PC-3 (cell line): ENCODE results near the gene ATXN10. TPM values are rescaled to one million over a fixed set of nuclear protein-coding genes. Genes with fewer than 3 reads are reported as not detected.

Experiments
- ATAC-seq: fragments of 200-7000 bp; cut with Tn5 transposase; 2 replicates; pipeline ENCODE4 v1.9.1; 2020; ENCODE audit warnings: mild to moderate bottlenecking, moderate library complexity
- BruUV-seq: library from RNA; stranded (reverse); fragments of 400-500 nt; replicated peaks from 2 replicates; lab custom pipeline; 2021; lab: Mats Ljungman, UMichigan
- CTCF ChIA-PET: fragments of 300-600 bp; sonication (Branson Sonifier 250); formaldehyde crosslinking; loops from one replicate; lab custom pipeline; 2022; ENCODE audit warnings: antibody characterized with exemption; lab: Charles Lee
- POLR2A ChIA-PET: fragments of 300-600 bp; sonication (Branson Sonifier 250); formaldehyde crosslinking; loops from one replicate; lab custom pipeline; 2022; ENCODE audit warnings: antibody characterized with exemption; ENCODE audit not compliant: unreplicated experiment; lab: Charles Lee
- DNase-seq: peaks from one replicate; pipeline ENCODE4 v3.0.0-alpha.2; 2015
- H2AFZ ChIP-seq: fragments of 300-600 bp; sonication (generic); 2 replicates; pipeline ENCODE4 v1.6.0; 2016; ENCODE audit warnings: antibody characterized with exemption, low read length
- H3F3A ChIP-seq: fragments of 300-600 bp; sonication (generic); one replicate; pipeline ENCODE4 v1.6.0; 2017; ENCODE audit warnings: antibody characterized with exemption, low read length, control low read depth, mild to moderate bottlenecking; ENCODE audit not compliant: unreplicated experiment
- H3K27ac ChIP-seq: fragments of 300-600 bp; sonication (generic); 2 replicates; pipeline ENCODE4 v1.5.1; 2016; ENCODE audit warnings: mild to moderate bottlenecking, low read length
- H3K27me3 ChIP-seq: fragments of 300-600 bp; sonication (generic); 2 replicates; pipeline ENCODE4 v1.6.1; 2016; ENCODE audit warnings: low read length, mixed read lengths
- H3K36me3 ChIP-seq: fragments of 300-600 bp; sonication (generic); 2 replicates; pipeline ENCODE4 v1.6.1; 2016; ENCODE audit warnings: low read depth, mixed run types, low read length, mixed read lengths
- H3K4me1 ChIP-seq: fragments of 300-600 bp; sonication (generic); 2 replicates; pipeline ENCODE4 v1.5.1; 2016; ENCODE audit warnings: low read length; ENCODE audit not compliant: insufficient read depth
- H3K4me2 ChIP-seq: fragments of 300-600 bp; sonication (generic); 2 replicates; pipeline ENCODE4 v1.6.0; 2016; ENCODE audit warnings: low read length
- H3K4me3 ChIP-seq: fragments of 300-600 bp; sonication (generic); 2 replicates; pipeline ENCODE4 v1.5.1; 2016; ENCODE audit warnings: mild to moderate bottlenecking, low read length, mixed read lengths
- H3K79me2 ChIP-seq: fragments of 300-600 bp; sonication (generic); 2 replicates; pipeline ENCODE4 v1.6.1; 2017; ENCODE audit warnings: low read length, mixed read lengths
- H3K9ac ChIP-seq: fragments of 300-600 bp; sonication (generic); 2 replicates; pipeline ENCODE4 v1.6.0; 2016; ENCODE audit warnings: mild to moderate bottlenecking, low read length
- H3K9me2 ChIP-seq: fragments of 300-600 bp; sonication (generic); replicated peaks from 2 replicates; pipeline ENCODE4 v1.6.1; 2016; ENCODE audit warnings: mixed run types, low read length, mixed read lengths
- H3K9me3 ChIP-seq: fragments of 300-600 bp; sonication (generic); 2 replicates; pipeline ENCODE4 v1.6.1; 2016; ENCODE audit warnings: low read length, mixed read lengths
- H4K20me1 ChIP-seq: fragments of 300-600 bp; sonication (generic); 2 replicates; pipeline ENCODE4 v1.6.1; 2016; ENCODE audit warnings: low read length, mixed read lengths
- CTCF ChIP-seq: fragments of 300-600 bp; sonication (generic); conservative IDR thresholded peaks from 2 replicates; pipeline ENCODE4 v1.5.1; 2017; ENCODE audit warnings: antibody characterized with exemption, low read depth, mild to moderate bottlenecking, low read length
- EZH2 ChIP-seq: fragments of 300-600 bp; sonication (generic); IDR thresholded peaks from one replicate; pipeline ENCODE4 v1.6.1; 2017; ENCODE audit warnings: antibody characterized with exemption, mild to moderate bottlenecking, low read length; ENCODE audit not compliant: unreplicated experiment
- EZH2phosphoT487 ChIP-seq: fragments of 300-600 bp; sonication (generic); IDR thresholded peaks from 2 replicates; pipeline ENCODE4 v1.6.1; 2018; ENCODE audit warnings: mild to moderate bottlenecking, antibody characterized with exemption, low read length, borderline replicate concordance
- intact Hi-C: fragments of 100-400 bp; cut with micrococcal nuclease; formaldehyde crosslinking; loops from 2 replicates; pipeline ENCODE4 v1.9.0; 2023
- total RNA-seq: library from RNA; depleted of rRNA; stranded (reverse); fragments of >200 nt; gene quantifications from 2 replicates; pipeline ENCODE4 v1.2.3, GENCODE V29; 2014

ATXN10 gene
- total RNA-seq, 1 experiment from 2014 or later = 40.6 TPM

GRCh38 chr22:45832959-45833580 is 161.4 kb downstream of the ATXN10 start:
- no peak overlapping the region for H3K4me3 ChIP-seq
- H3K9me2 ChIP-seq = no peaks in the 10 kb centered on the region
- no peaks in the 10 kb centered on the region for H3K27me3 ChIP-seq
- BruUV-seq = no TSS peak
- no peak for TF ChIP-seq EZH2phosphoT487
- TF ChIP-seq EZH2 = no peak
- TF ChIP-seq CTCF = no peak
- no peaks in the 10 kb centered on the region for H3K79me2 ChIP-seq
- ChIA-PET POLR2A (no interaction called here), CTCF (no interaction called here)
- ATAC-seq (no peak), DNase-seq (no peak)
- H3K27ac ChIP-seq = no peak overlapping the region
- no peaks in the 10 kb centered on the region for H3K36me3 ChIP-seq
- no peak overlapping the region for H3K9ac ChIP-seq
- H2AFZ ChIP-seq = no peak overlapping the region
- peaks cover 4% of the 10 kb centered on the region for H3F3A ChIP-seq
- no peak overlapping the region for H3K4me2 ChIP-seq
- intact Hi-C loops = no loop called here
- no peaks in the 10 kb centered on the region for H3K9me3 ChIP-seq
- peaks cover 26% of the 10 kb centered on the region for H3K4me1 ChIP-seq
- no peaks in the 10 kb centered on the region for H4K20me1 ChIP-seq

- no peaks in the 10 kb centered on the region for H3K9me2 ChIP-seq
- H3K9me3 ChIP-seq = no peaks in the 10 kb centered on the region
- H3K4me1 ChIP-seq = peaks cover 26% of the 10 kb centered on the region
- no peaks in the 10 kb centered on the region for H3K79me2 ChIP-seq
- no peak overlapping the region for H3K9ac ChIP-seq
- H3K27ac ChIP-seq = no peak overlapping the region
- H3K4me3 ChIP-seq = no peak overlapping the region
- H2AFZ ChIP-seq = no peak overlapping the region
- ATAC-seq (no peak), DNase-seq (no peak)
- H3K4me2 ChIP-seq = no peak overlapping the region
- H3F3A ChIP-seq = peaks cover 4% of the 10 kb centered on the region
- CTCF ChIA-PET = no interaction called here
- no peaks in the 10 kb centered on the region for H4K20me1 ChIP-seq
- no TSS peak for BruUV-seq
- intact Hi-C loops = no loop called here
- H3K27me3 ChIP-seq = no peaks in the 10 kb centered on the region
- no peak for TF ChIP-seq EZH2phosphoT487
- no peak for TF ChIP-seq CTCF
- no peak for TF ChIP-seq EZH2
- no peaks in the 10 kb centered on the region for H3K36me3 ChIP-seq
- POLR2A ChIA-PET = no interaction called here
These were observed 162.0 kb downstream of the ATXN10 start for GRCh38 chr22:45833613-45834012.

GRCh38 chr22:45834241-45834640 is 162.6 kb downstream of the ATXN10 start:
- intact Hi-C loops = no loop called here
- peaks cover 26% of the 10 kb centered on the region for H3K4me1 ChIP-seq
- POLR2A ChIA-PET = no interaction called here
- TF ChIP-seq CTCF = no peak
- no peak for TF ChIP-seq EZH2phosphoT487
- no peak for TF ChIP-seq EZH2
- no TSS peak for BruUV-seq
- no peak for DNase-seq
- no peak overlapping the region for H3K4me3 ChIP-seq
- no peaks in the 10 kb centered on the region for H3K27me3 ChIP-seq
- no peak for ATAC-seq
- CTCF ChIA-PET = no interaction called here
- no peaks in the 10 kb centered on the region for H3K79me2 ChIP-seq
- no peak overlapping the region for H2AFZ ChIP-seq
- no peak overlapping the region for H3K4me2 ChIP-seq
- no peaks in the 10 kb centered on the region for H3K9me3 ChIP-seq
- H3K27ac ChIP-seq = no peak overlapping the region
- no peaks in the 10 kb centered on the region for H4K20me1 ChIP-seq
- H3F3A ChIP-seq = peaks cover 4% of the 10 kb centered on the region
- H3K9me2 ChIP-seq = no peaks in the 10 kb centered on the region
- no peaks in the 10 kb centered on the region for H3K36me3 ChIP-seq
- H3K9ac ChIP-seq = no peak overlapping the region
